NCI-H446 (cell line): Measurements from ENCODE around the gene CANT1.
"Not testable (repeated sequence)": the region's sequence is repeated elsewhere in the genome, so short reads cannot be mapped to it uniquely, and the experiment has no call there.

Source experiments
- DNase-seq, 2 experiments: peaks; one replicate each; lab custom pipeline; 2025; lab: John Stamatoyannopoulos, UW

The CANT1 gene

GRCh38 chr17:79027274-79027924 lies 17.8 kb upstream of the CANT1 start:
- DNase-seq = no peak

- DNase-seq = peak; percentile 23 to 34
Observed at GRCh38 chr17:79026376-79027273, 17.1 kb upstream of the CANT1 start.

- DNase-seq = no peak
Observed at GRCh38 chr17:79024901-79025737, 15.6 kb upstream of the CANT1 start.

- DNase-seq = no peak
Observed at GRCh38 chr17:79023886-79024771, 14.6 kb upstream of the CANT1 start, which contains the start of gene C1QTNF1. Gene C1QTNF1, plus strand, starts transcription at chr17:79024169. Its CDS starts 19,800 bp downstream, at chr17:79043969.

- DNase-seq = no peak
Observed at GRCh38 chr17:79023180-79023705, 13.7 kb upstream of the CANT1 start.

DNA sequence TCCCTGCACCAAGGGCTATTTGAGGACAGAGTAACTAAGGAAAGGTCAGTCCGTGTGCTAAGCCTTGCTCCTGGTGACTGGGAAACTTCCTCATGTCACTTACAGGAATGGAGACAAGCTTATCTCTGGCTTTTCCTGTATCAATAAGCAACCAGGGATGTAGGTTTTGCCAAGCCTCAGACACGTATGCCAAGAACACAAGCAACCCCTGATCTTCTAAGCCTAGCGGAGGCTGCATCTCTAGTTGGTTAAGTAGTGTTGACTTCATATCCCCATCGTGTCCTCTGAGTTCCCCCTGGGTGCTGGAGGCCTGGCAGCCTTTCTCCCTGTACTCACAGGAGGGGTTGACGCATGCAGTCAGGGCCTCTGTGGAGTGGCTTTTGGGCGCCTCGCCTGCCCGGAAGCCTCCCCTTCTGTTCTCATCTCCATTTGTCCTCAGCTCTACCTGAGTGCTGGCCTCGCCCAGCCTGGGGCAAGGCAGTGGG lies 13.0 kb upstream of the CANT1 start:
- no peak for DNase-seq

- not testable (repeated sequence) for DNase-seq
Observed at GRCh38 chr17:79021929-79022328, 12.4 kb upstream of the CANT1 start.

DNA sequence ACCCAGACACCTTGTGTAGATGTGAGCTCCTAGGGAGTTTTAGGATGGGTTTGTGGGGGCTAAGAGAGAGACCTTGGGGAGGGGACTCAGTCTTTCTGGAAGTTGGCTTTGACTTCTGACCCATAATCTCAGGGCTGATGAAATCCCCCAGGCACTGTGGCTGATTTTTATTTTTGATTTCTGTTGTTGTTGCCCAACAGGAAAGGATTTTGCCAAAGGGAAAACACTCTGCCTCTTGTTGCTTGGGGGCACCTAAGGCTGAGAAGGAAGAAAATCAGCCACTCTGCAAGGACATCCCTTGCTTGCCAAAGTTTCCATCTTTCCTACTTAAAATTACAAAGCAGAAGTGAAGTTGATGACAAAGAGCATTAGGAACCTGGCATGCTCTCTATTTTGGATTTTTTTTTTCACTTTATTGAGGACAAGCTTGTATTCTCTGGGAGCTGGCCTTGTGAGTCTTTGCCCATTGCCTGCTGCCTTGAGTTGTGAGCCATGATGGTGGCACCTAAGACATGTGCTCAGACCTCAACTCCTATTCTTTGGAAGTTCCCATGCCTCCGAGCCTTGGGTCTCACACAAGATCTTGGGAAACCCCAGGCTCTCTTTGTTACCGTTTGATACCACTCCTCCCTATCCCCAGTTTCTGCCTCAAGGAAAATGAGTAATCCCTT lies 11.2 kb upstream of the CANT1 start:
- DNase-seq = no peak

GRCh38 chr17:79019632-79020584 lies 10.3 kb upstream of the CANT1 start:
- peak; percentile 59 to 71 for DNase-seq

- DNase-seq = no peak
Observed at GRCh38 chr17:79019261-79019631, 9.7 kb upstream of the CANT1 start.

- no peak for DNase-seq
Observed at GRCh38 chr17:79018370-79018695, 8.8 kb upstream of the CANT1 start.

DNA sequence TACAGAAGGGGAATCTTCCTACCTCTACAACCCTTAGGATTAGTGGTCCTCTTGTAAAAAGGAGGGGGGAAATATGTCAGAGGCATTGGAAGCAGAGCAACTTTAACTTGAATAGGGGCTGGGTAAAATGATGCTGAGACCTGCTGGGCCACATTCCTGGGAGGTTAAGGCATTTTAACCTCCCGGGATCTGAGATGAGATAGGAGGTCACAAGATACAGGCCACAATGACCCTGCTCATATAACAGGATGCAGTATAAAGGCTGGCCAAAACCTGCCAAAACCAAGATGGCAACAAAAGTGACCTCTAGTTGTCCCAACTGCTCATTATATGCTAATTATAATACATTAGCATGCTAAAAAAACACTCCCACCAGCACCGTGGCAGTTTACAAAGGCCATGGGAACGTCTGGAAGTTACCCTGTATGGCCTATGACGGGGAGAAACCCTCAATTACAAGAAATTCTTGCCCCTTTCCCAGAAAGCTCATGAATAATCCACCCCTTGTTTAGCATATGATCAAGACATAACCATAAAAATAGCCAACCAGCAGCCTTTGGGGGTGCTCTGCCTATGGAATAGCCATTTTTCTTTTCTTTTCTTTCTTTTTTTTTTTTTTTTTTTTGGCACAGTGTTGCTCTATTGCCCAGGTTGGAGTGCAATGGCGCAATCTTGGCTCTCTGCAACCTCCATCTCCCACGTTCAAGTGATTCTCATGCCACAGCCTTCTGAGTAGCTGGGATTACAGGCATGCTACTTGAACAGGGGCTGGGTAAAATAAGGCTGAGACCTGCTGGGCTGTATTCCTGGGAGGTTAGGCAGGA lies 8.2 kb upstream of the CANT1 start:
- DNase-seq = no peak

DNA sequence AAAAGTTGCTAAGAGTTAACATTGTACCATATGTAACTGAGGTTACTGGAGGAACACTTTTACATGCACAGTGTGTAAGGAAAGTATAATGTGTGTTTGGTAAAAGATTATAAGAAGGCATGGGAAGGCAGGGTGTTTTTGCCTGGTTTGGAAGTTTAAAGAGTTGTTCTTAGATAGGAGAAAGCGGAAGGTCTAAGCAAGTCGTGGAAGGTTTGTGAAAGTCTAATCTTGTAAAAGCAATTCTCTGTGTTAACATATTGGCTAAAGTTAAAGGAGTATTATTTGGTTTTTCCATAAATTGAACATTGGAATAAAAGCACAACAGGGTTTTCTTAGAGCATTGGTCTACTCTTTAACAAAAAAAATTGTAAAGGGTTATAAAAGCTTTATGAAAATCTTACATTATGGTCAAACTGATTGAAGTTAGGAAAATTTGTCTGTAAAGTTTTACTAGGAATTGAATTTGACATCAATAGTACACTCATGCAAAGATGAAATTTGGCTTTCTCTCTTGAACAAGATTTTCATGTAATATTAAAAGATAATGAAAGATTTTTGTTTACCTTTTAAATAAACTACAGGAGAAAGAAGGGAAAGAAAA lies 4.7 kb upstream of the CANT1 start:
- DNase-seq = no peak

DNA sequence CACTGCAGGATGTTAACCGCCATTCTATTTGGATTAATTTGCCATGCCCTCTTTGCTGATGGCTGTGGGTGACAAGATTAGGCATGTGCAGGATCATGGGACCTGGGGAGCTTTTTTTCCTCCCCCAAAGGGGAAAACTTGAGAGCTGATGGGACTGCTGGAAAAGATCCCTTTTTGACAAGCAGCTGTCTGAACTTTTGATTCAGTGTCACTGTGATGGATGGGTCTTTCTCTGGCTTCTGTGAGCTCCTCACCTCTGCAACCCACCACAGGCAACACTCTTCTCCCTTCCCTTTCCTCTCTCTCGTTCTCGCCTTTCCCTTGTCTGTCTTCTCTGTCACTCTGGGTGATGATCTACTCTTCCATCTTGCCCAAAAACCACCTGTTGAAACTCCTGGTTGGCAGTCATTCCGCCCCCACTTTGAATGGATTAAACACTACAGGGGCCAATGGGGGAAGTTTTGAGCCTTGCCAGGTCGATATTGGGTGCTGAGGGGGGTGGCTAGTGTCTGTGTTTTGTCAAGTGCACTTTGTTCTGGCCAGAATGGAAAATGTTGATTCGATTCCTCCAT lies 3.1 kb upstream of the CANT1 start:
- no peak for DNase-seq

- no peak for DNase-seq
Observed at GRCh38 chr17:79011451-79012147, 2.0 kb upstream of the CANT1 start.

DNA sequence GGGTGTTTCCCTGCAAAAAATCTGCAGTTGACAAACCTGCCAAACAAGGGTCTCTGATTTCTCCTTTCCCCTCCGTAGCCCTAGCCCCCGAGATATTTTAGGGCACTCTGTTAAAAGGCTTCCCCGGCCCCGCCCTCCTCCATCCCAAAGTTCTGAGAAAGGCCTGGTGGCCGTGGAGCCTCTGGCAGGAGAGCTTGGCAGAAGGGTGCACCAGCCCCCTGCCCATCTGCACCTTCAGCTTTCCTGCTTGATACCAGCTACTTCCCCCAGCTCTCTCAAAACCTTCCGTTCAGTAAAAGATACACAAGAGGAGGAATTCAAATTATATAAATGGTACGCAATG lies 711 bp upstream of the CANT1 start:
- no peak for DNase-seq
